Hair follicle dermal papilla cell (primary cell): ENCODE measurements around the gene MYT1. TPM values are rescaled to one million over a fixed set of nuclear protein-coding genes. Genes with fewer than 3 reads are reported as not detected.

Experiments
- small RNA-seq: library from RNA; depleted of rRNA; stranded (forward); fragments of <200 nt; gene quantifications from one replicate; pipeline ENCODE3, GENCODE V24; 2012
- total RNA-seq: library from RNA; depleted of rRNA; stranded (reverse); fragments of >200 nt; gene quantifications from 2 replicates; pipeline ENCODE4 v1.2.3, GENCODE V29; 2012

Gene MYT1
- total RNA-seq, result not detected in 2 replicates

DNA sequence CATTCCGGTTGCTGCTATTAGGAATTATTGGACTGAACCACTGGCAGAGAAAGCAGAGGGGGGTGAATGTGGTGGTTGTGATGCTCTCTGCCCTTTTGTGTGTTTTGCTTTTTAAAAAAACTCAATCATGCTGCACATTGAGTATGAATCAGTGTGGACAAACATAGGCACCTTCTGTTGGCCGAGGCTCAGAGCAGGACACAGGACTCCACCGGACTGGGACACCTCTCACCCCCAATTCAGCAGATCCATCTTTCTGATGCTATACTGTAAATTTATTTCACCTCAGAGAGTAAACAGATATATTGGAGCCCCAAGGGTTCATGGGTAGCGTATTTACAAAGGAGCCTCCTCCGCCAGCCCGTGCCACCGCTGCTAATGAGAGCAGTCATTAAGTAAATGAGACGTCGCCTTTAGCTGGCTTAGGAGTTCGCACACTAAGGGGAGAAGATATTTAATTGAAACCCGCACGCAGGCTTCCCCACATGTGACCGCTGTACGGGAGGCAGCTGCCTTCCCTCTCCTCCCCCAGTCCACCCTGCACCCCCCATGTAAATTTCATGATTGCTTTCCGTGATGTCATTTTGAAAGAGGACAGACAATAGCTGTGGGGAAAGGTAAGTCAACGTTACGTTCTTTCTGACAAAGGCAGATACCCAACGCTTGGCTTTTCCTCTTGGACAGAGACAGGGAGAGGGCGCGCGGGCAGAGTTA lies at the start of gene MYT1:
Gene MYT1, plus strand, starts transcription at position 330 of the 714 bp plus-strand sequence. CDS start 34,410 bp downstream, outside the sequence.

DNA sequence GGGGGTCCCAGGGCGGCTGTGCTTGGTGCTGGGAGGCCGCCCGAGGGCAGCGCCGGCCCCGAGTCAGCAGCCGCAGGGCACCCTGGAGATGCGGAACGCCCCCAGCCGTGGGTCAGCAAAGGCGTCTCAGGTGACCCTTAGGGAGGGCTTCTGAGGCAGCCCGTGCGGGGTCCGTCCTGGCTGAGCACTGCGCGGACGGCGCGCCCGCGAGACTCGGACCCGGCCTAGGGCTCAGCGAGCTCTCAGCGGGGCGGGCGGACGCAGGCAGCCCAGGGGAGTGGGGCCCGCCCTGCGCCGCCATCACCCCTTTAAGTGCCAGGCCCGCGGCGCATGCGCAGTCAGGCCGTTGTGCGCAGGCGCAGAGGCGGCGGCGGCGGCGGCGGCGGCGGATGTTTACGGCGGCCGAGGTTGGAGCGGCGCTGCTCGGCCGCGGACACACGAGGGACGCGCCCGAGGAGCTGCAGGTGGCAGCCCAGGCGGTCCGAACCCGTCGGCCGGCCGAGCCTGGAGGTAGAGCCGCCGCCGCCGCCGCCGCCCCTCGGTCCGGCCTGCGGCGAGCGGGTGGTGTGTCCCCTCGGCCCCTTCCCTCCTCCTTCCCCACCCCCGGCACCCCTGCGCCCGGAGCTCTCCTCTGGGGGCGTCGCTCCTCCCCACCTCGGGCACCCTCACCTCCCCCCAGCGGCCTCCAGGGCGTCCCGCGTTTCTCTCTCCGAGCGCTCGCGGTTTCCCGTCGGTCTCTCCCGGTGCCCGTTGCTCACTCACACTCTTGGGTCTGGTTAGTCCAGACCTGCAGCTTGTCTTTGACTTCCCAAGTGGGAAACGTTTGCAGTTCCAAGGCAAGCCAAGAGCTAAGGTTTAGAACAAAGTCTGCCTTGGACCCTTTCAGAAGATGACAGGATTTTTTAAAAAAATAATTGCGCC lies 91.4 kb downstream of the MYT1 start, which contains the start of gene PCMTD2:
Gene PCMTD2, plus strand, starts transcription at position 388 of the 921 bp plus-strand sequence. CDS start 4,218 bp downstream, outside the sequence.

Small RNA genes within 50 kb of the gene (small RNA-seq; reads per million reads assigned to genes)
- not detected for gene AL137028.2

Other genes with a start within 250 kb of the MYT1 start
- 22.4 and 22.8 TPM in 2 replicates for gene UCKL1, start 208.0 kb upstream of the MYT1 start, total RNA-seq
- 18.5 and 23.9 TPM in 2 replicates for gene ZNF512B, start 194.5 kb upstream of the MYT1 start, total RNA-seq
- 0.49 TPM in 2 replicates for gene SAMD10, start 184.8 kb upstream of the MYT1 start, total RNA-seq
- 54.9 and 55.3 TPM in 2 replicates for gene PRPF6, start 183.3 kb upstream of the MYT1 start, total RNA-seq
- gene C20orf204, start 128.3 kb upstream of the MYT1 start, total RNA-seq, result 1.7 and 2.6 TPM in 2 replicates
- 0.16 and 0.24 TPM in 2 replicates for gene SOX18, start 114.8 kb upstream of the MYT1 start, total RNA-seq
- 23.3 and 24.0 TPM in 2 replicates for gene TCEA2, start 101.3 kb upstream of the MYT1 start, total RNA-seq
- 12.7 and 14.5 TPM in 2 replicates for gene RGS19, start 84.9 kb upstream of the MYT1 start, total RNA-seq
- gene OPRL1, start 84.4 kb upstream of the MYT1 start, total RNA-seq, result 2.4 and 3.2 TPM in 2 replicates
- gene LKAAEAR1, start 80.1 kb upstream of the MYT1 start, total RNA-seq, result not detected in 2 replicates
- not detected in 2 replicates for gene NPBWR2, start 56.9 kb upstream of the MYT1 start, total RNA-seq
- gene PCMTD2, start 91.3 kb downstream of the MYT1 start, total RNA-seq, result 63.0 and 67.2 TPM in 2 replicates